Peyer's patch (tissue), 4 donors: ENCODE data around the gene GP1BA. TPM values are rescaled to one million over a fixed set of nuclear protein-coding genes. Genes with fewer than 3 reads are reported as not detected.
"Not testable (repeated sequence)": the region's sequence is repeated elsewhere in the genome, so short reads cannot be mapped to it uniquely, and the experiment has no call there.

ENCODE experiments used
- DNase-seq, 3 donors: peaks; one replicate each; pipeline ENCODE4 v3.0.0-alpha.2; 2017 to 2019
- H3K27ac ChIP-seq, 4 donors: fragments of 200-600 bp; sonication (generic); one replicate each; pipeline ENCODE4 v1.5.1; 2016 to 2019
- H3K27me3 ChIP-seq, 2 donors: fragments of 200-600 bp; sonication (generic); one replicate each; pipeline ENCODE4 v1.5.1; 2019
- H3K36me3 ChIP-seq, 3 donors: fragments of 200-600 bp; sonication (generic); one replicate each; pipeline ENCODE4 v1.5.1; 2016 to 2019
- H3K4me1 ChIP-seq, 4 donors: fragments of 200-600 bp; sonication (generic); one replicate each; pipeline ENCODE4 v1.5.1; 2016 to 2019
- H3K4me3 ChIP-seq, 4 donors: fragments of 200-600 bp; sonication (generic); 1 replicate in 3 of 4; 2 replicates in 1 of 4; pipeline ENCODE4 v1.5.1; 2016 to 2019; ENCODE audit warnings: mild to moderate bottlenecking in 1 of 4
- H3K9me3 ChIP-seq, 4 donors: fragments of 200-600 bp; sonication (generic); one replicate each; pipeline ENCODE4 v1.5.1; 2016 to 2019; ENCODE audit warnings: mild to moderate bottlenecking in 1 of 4
- CTCF ChIP-seq, 6 experiments: fragments of 450-650 bp in 4 of 6; fragments of 200-600 bp in 2 of 6; sonication (generic) in 1 of 6; IDR thresholded peaks; one replicate each; pipeline ENCODE4 v1.5.1; 2017 to 2019; ENCODE audit warnings: antibody characterized with exemption in 6 of 6, mild to moderate bottlenecking in 3 of 6, moderate library complexity in 1 of 6
- POLR2A ChIP-seq, 2 donors: fragments of 450-650 bp; IDR thresholded peaks; one replicate each; pipeline ENCODE4 v1.5.1; 2017; ENCODE audit warnings: antibody characterized with exemption in 2 of 2, mild to moderate bottlenecking in 2 of 2, moderate library complexity in 2 of 2
- total RNA-seq, 4 donors: library from RNA; depleted of rRNA; stranded (reverse); fragments of >200 nt; gene quantifications; one replicate each; pipeline ENCODE4 v1.1.0, GENCODE V29; 2016

Gene GP1BA
- total RNA-seq, 4 donors from 2014 or later, result not detected

GRCh38 chr17:4902540-4902939 lies 29.5 kb upstream of the GP1BA start:
- Histone ChIP-seq H3K9me3 (no peaks in the 10 kb centered on the region), H3K27me3 (no peaks in the 10 kb centered on the region), H3K36me3 (no peaks in the 10 kb centered on the region), H3K27ac (peak overlapping the region in 1 of 4 donors; percentile 46), H3K4me3 (no peak overlapping the region), H3K4me1 (peaks cover 0 to 33% (median 18%) of the 10 kb centered on the region in 4 donors)
- TF ChIP-seq CTCF (IDR thresholded peaks at IDR 0.05) (no peak), POLR2A (IDR thresholded peaks at IDR 0.05) (no peak)
- DNase-seq, result no peak

- no peaks in the 10 kb centered on the region for H3K36me3 ChIP-seq
Observed at GRCh38 chr17:4903051-4903818, 28.8 kb upstream of the GP1BA start, which contains the start of gene CHRNE. Gene CHRNE (minus strand): TSS chr17:4903098. CDS start chr17:4903063, 35 bp downstream.

GRCh38 chr17:4906642-4907041 lies 25.4 kb upstream of the GP1BA start:
- not testable (repeated sequence) for H3K36me3 ChIP-seq, H3K9me3 ChIP-seq, H3K4me3 ChIP-seq, H3K27ac ChIP-seq, H3K27me3 ChIP-seq, DNase-seq
- H3K4me1 ChIP-seq, result peaks cover 0 to 15% (median 8%) of the 10 kb centered on the region in 4 donors

More at GRCh38 chr17:4903051-4903818, 28.8 kb upstream of the GP1BA start, which contains the start of gene CHRNE:
- peak; percentile 61 to 83 (median 78) for TF ChIP-seq CTCF (IDR thresholded peaks at IDR 0.05)
- no peak for TF ChIP-seq POLR2A (IDR thresholded peaks at IDR 0.05)
- Histone ChIP-seq H3K4me1 (peaks cover 0 to 33% (median 18%) of the 10 kb centered on the region in 4 donors), H3K27me3 (no peaks in the 10 kb centered on the region), H3K27ac (peak within 1 kb of the TSS in 3 of 4 donors; percentile 25 to 46 (median 29)), H3K4me3 (no peak within 1 kb of the TSS), H3K9me3 (no peaks in the 10 kb centered on the region)
- DNase-seq, result peak in 2 of 3 donors; percentile 92 to 95

GRCh38 chr17:4908301-4908700 lies 23.8 kb upstream of the GP1BA start:
- H3K4me1 ChIP-seq, result peaks cover 0 to 10% (median 3%) of the 10 kb centered on the region in 4 donors
- no peaks in the 10 kb centered on the region for H3K36me3 ChIP-seq
- no peaks in the 10 kb centered on the region for H3K9me3 ChIP-seq
- no peaks in the 10 kb centered on the region for H3K27me3 ChIP-seq
- TF ChIP-seq POLR2A (IDR thresholded peaks at IDR 0.05) (no peak), CTCF (IDR thresholded peaks at IDR 0.05) (no peak)
- H3K27ac ChIP-seq, result peak overlapping the region in 3 of 4 donors; percentile 26 to 34 (median 31)
- no peak for DNase-seq
- H3K4me3 ChIP-seq, result no peak overlapping the region

- Histone ChIP-seq H3K27me3 (no peaks in the 10 kb centered on the region), H3K4me3 (no peak overlapping the region), H3K27ac (peak overlapping the region in 3 of 4 donors; percentile 26 to 34 (median 31)), H3K36me3 (no peaks in the 10 kb centered on the region), H3K4me1 (peaks cover 0 to 7% (median 0%) of the 10 kb centered on the region in 4 donors), H3K9me3 (no peaks in the 10 kb centered on the region)
- DNase-seq, result peak; percentile 83 to 95 (median 89)
- TF ChIP-seq POLR2A (IDR thresholded peaks at IDR 0.05), result no peak
- TF ChIP-seq CTCF (IDR thresholded peaks at IDR 0.05), result peak; percentile 75 to 96 (median 90)
Observed at GRCh38 chr17:4908711-4909496, 23.2 kb upstream of the GP1BA start.
